NCI-H1436 treated with DMSO at 0.1 percent for 48 hours (cell line): ENCODE results near the gene TMEM134.

Experiments used
- DNase-seq: peaks from one replicate; lab custom pipeline; 2025; lab: John Stamatoyannopoulos, UW

The TMEM134 gene

DNA sequence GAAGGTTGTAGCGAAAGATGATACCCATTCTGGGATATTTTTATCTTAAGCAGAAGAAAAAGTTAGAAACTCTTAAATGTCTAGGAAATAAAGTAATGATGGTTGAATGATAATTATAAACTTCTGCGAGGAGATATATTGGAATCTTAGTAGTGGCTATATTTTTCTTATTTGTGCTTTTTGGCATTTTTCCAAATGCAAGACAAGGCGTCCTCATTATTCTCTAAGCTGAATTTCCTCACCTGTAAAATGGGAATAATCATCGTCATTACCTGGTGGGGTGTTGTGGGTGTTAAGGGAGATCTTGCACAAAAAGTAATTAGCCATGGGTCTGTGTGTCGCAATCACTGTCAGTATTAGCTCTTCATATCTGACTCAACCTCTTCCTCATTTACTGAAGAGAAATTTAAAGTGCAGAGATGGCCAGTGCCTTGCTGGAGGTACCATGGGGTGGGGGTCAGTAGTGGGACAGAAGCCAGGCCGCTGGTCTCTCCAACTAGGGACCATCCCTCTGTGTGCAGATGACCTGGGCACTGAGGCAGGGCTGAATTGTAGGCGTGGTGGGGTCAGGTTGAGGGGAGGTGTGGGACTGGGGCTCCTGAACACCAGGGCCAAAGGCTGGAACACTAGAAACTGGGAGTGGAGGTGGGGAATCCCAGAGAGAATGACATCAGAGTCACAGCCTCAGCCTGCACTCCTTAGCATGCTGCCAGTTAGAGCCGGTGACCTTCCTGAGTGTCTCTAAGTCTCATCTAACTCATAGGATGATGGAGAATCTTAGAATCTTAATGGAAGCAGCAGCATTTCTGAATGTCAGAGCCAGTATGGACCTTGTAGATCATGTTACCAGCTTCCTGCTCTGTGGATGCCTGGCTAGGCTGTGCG lies 32.0 kb upstream of the TMEM134 start:
- no peak for DNase-seq

- DNase-seq: no peak
Measured at GRCh38 chr11:67500484-67500821, 31.4 kb upstream of the TMEM134 start.

- DNase-seq: no peak
Measured at GRCh38 chr11:67499808-67500483, 30.9 kb upstream of the TMEM134 start.

DNA sequence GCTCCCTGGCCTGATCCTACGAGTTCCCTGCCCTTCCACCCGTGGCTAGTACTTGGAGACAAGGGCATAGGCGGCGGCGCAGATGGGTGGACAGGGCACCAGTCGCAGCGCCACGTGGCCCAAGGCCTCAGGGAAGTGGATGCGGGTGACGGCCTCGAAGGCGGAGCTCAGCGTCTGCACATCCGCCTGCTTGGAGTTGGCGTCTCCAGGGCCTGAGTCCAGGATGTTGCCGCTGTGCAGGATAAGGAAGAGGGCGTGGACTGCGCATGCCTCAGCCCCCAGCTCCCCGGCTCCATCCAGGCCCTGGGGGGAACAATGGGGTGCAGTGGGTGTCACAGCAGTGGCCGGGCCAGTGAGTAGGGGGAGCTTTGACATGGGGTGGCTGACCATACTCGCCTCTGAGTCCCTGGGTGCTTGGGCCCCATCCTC lies 29.5 kb upstream of the TMEM134 start:
- no peak for DNase-seq

- DNase-seq: no peak
Measured at GRCh38 chr11:67497656-67498291, 28.7 kb upstream of the TMEM134 start.

DNA sequence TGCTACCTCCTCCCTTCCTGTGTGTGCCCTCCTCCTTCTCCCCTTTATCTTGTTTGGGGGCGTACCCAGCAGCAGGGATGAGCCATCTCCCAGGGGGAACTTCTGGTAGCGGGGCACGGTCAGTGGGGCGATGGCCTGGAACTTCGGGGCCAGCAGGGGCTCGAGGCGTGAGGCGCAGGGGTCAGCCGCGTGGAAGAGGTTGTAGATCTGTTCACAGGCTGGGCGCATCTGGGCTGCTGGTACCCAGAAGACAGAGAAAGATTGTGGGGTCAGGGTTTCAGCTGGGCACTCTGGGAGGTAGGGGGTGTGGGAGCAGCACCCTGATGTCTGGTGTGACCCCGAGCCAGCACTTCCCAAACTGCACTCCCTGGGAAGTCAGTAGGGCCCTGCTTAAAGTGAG lies 27.1 kb upstream of the TMEM134 start:
- DNase-seq: no peak

DNA sequence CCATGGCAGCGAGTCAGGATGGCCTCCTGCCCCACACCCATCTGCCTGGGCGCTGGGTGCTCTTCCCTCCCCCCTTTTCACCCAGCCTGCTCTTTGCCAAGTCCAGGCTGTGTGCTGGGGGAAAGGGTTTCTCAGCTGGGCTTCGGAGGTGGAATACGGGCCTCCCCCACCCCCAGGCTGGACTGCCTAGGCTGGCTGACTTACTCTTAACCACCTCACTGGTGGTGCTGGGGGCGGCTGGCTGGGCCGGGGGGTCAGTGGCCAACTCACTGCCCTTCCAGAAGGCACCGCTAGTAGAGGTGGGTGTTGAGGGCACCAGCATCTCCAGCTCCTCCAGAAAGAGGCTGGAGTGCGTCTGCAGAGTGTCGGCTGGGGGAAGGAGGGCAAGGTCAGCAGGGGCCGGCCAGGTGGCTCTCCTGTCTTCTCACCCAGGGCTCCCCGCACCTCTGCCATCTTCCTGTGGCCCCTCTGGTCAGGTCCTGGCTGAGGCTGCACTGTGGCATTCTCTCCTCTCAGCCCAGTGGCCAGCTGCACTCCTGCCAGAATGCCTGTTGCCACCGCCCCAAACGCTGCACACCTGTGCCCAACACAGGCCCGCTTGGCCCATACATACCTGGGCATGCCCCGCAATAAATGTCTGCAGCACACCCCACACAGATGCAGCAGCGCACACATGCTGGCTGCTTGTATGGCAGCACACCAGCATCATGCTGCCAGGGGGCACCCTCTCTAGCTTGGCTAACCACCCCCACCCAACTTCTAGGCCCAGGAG lies 26.4 kb upstream of the TMEM134 start:
- DNase-seq: no peak

- DNase-seq: no peak
Measured at GRCh38 chr11:67494371-67495233, 25.6 kb upstream of the TMEM134 start.

- no peak for DNase-seq
Measured at GRCh38 chr11:67493548-67494370, 24.7 kb upstream of the TMEM134 start.

- no peak for DNase-seq
Measured at GRCh38 chr11:67492801-67493547, 23.9 kb upstream of the TMEM134 start.

- DNase-seq: no peak
Measured at GRCh38 chr11:67492069-67492727, 23.1 kb upstream of the TMEM134 start.

- no peak for DNase-seq
Measured at GRCh38 chr11:67491276-67492068, 22.4 kb upstream of the TMEM134 start.

DNA sequence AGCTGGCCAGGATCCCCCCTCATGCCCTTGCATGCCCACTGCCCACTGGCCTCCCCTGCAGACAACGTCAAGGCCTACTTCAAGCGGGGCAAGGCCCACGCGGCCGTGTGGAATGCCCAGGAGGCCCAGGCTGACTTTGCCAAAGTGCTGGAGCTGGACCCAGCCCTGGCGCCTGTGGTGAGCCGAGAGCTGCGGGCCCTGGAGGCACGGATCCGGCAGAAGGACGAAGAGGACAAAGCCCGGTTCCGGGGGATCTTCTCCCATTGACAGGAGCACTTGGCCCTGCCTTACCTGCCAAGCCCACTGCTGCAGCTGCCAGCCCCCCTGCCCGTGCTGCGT lies 21.6 kb upstream of the TMEM134 start:
- no peak for DNase-seq

DNA sequence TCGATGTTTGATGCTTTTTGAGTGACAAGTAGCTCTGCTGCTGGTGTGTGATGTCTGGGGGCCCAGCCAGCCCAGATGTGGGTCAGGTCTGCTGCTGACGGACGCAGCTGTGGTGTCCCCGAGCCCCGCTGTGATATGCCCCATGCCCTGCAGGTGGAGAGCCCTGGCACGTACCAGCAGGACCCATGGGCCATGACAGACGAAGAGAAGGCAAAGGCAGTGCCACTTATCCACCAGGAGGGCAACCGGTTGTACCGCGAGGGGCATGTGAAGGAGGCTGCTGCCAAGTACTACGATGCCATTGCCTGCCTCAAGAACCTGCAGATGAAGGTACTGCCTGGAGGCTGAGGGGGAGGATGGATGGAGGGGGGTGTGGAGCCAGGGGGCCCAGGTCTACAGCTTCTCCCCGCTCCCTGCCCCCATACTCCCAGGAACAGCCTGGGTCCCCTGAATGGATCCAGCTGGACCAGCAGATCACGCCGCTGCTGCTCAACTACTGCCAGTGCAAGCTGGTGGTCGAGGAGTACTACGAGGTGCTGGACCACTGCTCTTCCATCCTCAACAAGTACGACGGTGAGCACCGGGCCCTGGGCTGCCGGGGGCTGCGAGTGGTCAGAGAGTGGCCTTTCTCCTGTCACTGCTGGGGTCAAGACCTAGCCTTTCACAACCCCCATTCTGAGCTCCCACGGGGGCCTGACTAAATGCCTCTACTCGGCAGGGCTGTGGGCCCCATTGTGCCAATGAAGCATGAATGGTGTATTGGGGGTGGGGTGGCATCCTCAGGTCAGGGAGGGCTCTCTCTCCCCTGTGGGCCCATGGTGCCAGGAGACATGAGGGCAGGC lies 21.1 kb upstream of the TMEM134 start:
- no peak for DNase-seq

- no peak for DNase-seq
Measured at GRCh38 chr11:67489203-67489884, 20.3 kb upstream of the TMEM134 start.

DNA sequence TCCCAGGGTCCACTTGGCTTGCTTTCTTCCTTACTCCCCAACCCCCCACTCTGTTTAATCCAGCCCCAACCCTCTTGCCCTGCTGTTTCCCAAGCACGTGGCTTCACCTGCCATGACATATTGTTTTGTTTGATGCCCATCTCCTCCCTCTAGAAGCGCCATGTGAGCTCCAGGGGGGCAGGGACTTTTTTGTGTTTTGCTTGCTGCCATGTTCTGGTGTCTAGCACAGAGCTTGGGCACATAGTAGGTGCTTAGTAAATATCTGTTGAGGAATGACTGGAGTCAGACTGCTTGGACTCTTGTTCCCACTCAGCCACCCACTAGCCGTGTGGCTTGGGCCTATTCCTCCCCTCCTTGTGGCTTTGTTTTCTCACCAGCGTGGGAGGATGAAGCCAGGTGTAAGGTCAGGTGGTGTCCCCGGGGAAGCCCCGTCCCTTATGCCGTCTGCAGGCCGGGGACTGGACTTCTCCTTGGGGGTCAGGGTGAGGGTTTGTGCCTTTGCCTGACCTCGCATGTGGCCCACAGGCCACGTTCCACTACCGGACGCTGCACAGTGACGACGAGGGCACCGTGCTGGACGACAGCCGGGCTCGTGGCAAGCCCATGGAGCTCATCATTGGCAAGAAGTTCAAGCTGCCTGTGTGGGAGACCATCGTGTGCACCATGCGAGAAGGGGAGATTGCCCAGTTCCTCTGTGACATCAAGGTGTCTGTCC lies 17.6 kb upstream of the TMEM134 start:
- DNase-seq: no peak
